ENCODE data around the gene EVI5L.
A peak's percentile ranks its signal among the peaks of the same experiment; 100 is the strongest.
"Not testable (repeated sequence)": the region's sequence is repeated elsewhere in the genome, so short reads cannot be mapped to it uniquely, and the experiment has no call there.

The EVI5L gene

GRCh38 chr19:7846155-7846646 is 16.2 kb downstream of the EVI5L start:
- DNase-seq (ENCODE audit: low spot score) = no peak

- no peak for DNase-seq (ENCODE audit: low spot score)
Observed at GRCh38 chr19:7847664-7848063, 17.6 kb downstream of the EVI5L start.

GRCh38 chr19:7848779-7849457 is 18.9 kb downstream of the EVI5L start:
- DNase-seq (ENCODE audit: low spot score) = no peak

- DNase-seq (ENCODE audit: low spot score) = no peak
Observed at GRCh38 chr19:7849631-7849999, 19.6 kb downstream of the EVI5L start.

GRCh38 chr19:7850000-7850813 is 20.2 kb downstream of the EVI5L start:
- peak; percentile 45 for DNase-seq (ENCODE audit: low spot score)

- DNase-seq (ENCODE audit: low spot score) = no peak
Observed at GRCh38 chr19:7850945-7851622, 21.1 kb downstream of the EVI5L start.

GRCh38 chr19:7851623-7852500 is 21.8 kb downstream of the EVI5L start:
- DNase-seq (ENCODE audit: low spot score) = no peak

- DNase-seq (ENCODE audit: low spot score) = peak; percentile 99
Observed at GRCh38 chr19:7852851-7853769, 23.1 kb downstream of the EVI5L start.

GRCh38 chr19:7853770-7854128 is 23.7 kb downstream of the EVI5L start:
- DNase-seq (ENCODE audit: low spot score) = no peak

- DNase-seq (ENCODE audit: low spot score) = no peak
Observed at GRCh38 chr19:7855426-7856108, 25.5 kb downstream of the EVI5L start.

GRCh38 chr19:7856109-7856591 is 26.1 kb downstream of the EVI5L start:
- no peak for DNase-seq (ENCODE audit: low spot score)

- no peak for DNase-seq (ENCODE audit: low spot score)
Observed at GRCh38 chr19:7856679-7857663, 27.0 kb downstream of the EVI5L start.

GRCh38 chr19:7857727-7858108 is 27.7 kb downstream of the EVI5L start:
- no peak for DNase-seq (ENCODE audit: low spot score)

- DNase-seq (ENCODE audit: low spot score) = peak; percentile 82
Observed at GRCh38 chr19:7858109-7858770, 28.2 kb downstream of the EVI5L start.

- DNase-seq (ENCODE audit: low spot score) = not testable (repeated sequence)
Observed at GRCh38 chr19:7859087-7859486, 29.1 kb downstream of the EVI5L start.

GRCh38 chr19:7859831-7860713 is 30.1 kb downstream of the EVI5L start:
- DNase-seq (ENCODE audit: low spot score) = no peak

All from iPS-NIHi11 (cell line).